ENCODE results near the gene USP21. TPM values are rescaled to one million over a fixed set of nuclear protein-coding genes. Genes with fewer than 3 reads are reported as not detected.

USP21 gene
- total and polyA plus RNA-seq, 2 of the 8 experiments (the other 6 are each of a cell fraction or from before 2014, with no cell fraction given), result 23.9 to 36.3 TPM

DNA sequence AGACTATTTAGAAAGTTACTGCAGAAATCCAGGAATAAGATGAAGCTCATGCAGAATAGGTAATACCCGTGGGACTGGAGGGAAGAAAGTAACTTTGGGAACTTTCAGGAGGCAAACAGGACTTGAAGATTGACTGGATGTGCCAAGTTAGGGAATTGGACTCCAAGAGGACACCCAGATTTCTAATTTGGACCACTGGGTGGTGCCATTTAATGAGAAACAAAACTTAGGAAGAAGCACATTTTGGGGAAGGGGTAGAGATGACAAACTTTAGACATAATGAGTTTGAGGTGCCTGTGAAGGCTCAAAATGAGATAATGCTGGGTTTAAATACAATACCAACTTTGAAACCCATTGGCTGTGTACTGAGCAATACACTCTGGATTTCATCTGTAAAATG lies 21.3 kb downstream of the USP21 start (continued):
- TF ChIP-seq, protein P1, sequence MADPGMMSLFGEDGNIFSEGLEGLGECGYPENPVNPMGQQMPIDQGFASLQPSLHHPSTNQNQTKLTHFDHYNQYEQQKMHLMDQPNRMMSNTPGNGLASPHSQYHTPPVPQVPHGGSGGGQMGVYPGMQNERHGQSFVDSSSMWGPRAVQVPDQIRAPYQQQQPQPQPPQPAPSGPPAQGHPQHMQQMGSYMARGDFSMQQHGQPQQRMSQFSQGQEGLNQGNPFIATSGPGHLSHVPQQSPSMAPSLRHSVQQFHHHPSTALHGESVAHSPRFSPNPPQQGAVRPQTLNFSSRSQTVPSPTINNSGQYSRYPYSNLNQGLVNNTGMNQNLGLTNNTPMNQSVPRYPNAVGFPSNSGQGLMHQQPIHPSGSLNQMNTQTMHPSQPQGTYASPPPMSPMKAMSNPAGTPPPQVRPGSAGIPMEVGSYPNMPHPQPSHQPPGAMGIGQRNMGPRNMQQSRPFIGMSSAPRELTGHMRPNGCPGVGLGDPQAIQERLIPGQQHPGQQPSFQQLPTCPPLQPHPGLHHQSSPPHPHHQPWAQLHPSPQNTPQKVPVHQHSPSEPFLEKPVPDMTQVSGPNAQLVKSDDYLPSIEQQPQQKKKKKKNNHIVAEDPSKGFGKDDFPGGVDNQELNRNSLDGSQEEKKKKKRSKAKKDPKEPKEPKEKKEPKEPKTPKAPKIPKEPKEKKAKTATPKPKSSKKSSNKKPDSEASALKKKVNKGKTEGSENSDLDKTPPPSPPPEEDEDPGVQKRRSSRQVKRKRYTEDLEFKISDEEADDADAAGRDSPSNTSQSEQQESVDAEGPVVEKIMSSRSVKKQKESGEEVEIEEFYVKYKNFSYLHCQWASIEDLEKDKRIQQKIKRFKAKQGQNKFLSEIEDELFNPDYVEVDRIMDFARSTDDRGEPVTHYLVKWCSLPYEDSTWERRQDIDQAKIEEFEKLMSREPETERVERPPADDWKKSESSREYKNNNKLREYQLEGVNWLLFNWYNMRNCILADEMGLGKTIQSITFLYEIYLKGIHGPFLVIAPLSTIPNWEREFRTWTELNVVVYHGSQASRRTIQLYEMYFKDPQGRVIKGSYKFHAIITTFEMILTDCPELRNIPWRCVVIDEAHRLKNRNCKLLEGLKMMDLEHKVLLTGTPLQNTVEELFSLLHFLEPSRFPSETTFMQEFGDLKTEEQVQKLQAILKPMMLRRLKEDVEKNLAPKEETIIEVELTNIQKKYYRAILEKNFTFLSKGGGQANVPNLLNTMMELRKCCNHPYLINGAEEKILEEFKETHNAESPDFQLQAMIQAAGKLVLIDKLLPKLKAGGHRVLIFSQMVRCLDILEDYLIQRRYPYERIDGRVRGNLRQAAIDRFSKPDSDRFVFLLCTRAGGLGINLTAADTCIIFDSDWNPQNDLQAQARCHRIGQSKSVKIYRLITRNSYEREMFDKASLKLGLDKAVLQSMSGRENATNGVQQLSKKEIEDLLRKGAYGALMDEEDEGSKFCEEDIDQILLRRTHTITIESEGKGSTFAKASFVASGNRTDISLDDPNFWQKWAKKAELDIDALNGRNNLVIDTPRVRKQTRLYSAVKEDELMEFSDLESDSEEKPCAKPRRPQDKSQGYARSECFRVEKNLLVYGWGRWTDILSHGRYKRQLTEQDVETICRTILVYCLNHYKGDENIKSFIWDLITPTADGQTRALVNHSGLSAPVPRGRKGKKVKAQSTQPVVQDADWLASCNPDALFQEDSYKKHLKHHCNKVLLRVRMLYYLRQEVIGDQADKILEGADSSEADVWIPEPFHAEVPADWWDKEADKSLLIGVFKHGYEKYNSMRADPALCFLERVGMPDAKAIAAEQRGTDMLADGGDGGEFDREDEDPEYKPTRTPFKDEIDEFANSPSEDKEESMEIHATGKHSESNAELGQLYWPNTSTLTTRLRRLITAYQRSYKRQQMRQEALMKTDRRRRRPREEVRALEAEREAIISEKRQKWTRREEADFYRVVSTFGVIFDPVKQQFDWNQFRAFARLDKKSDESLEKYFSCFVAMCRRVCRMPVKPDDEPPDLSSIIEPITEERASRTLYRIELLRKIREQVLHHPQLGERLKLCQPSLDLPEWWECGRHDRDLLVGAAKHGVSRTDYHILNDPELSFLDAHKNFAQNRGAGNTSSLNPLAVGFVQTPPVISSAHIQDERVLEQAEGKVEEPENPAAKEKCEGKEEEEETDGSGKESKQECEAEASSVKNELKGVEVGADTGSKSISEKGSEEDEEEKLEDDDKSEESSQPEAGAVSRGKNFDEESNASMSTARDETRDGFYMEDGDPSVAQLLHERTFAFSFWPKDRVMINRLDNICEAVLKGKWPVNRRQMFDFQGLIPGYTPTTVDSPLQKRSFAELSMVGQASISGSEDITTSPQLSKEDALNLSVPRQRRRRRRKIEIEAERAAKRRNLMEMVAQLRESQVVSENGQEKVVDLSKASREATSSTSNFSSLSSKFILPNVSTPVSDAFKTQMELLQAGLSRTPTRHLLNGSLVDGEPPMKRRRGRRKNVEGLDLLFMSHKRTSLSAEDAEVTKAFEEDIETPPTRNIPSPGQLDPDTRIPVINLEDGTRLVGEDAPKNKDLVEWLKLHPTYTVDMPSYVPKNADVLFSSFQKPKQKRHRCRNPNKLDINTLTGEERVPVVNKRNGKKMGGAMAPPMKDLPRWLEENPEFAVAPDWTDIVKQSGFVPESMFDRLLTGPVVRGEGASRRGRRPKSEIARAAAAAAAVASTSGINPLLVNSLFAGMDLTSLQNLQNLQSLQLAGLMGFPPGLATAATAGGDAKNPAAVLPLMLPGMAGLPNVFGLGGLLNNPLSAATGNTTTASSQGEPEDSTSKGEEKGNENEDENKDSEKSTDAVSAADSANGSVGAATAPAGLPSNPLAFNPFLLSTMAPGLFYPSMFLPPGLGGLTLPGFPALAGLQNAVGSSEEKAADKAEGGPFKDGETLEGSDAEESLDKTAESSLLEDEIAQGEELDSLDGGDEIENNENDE (IDR thresholded peaks at IDR 0.05; ENCODE audit: insufficient replicate concordance, low read length), result no peak
- TF ChIP-seq KDM4A (IDR thresholded peaks at IDR 0.05; ENCODE audit: low read depth, low read length, severe bottlenecking), result no peak
- no peak for TF ChIP-seq JUND (IDR thresholded peaks at IDR 0.05; ENCODE audit: low read length)
- TF ChIP-seq ZNF274 (IDR thresholded peaks at IDR 0.05; ENCODE audit: borderline replicate concordance, extremely low read depth, low read length), result no peak
- no peak for TF ChIP-seq BCL11A (IDR thresholded peaks at IDR 0.05; ENCODE audit: low read depth in 2 of 2, low read length in 2 of 2)
- no peak for TF ChIP-seq SP4 (IDR thresholded peaks at IDR 0.05; ENCODE audit: low read length)
- TF ChIP-seq, protein P2, sequence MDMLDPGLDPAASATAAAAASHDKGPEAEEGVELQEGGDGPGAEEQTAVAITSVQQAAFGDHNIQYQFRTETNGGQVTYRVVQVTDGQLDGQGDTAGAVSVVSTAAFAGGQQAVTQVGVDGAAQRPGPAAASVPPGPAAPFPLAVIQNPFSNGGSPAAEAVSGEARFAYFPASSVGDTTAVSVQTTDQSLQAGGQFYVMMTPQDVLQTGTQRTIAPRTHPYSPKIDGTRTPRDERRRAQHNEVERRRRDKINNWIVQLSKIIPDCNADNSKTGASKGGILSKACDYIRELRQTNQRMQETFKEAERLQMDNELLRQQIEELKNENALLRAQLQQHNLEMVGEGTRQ (IDR thresholded peaks at IDR 0.05; ENCODE audit: low read length), result no peak
- peak; percentile 51 to 63 for TF ChIP-seq RAD21 (IDR thresholded peaks at IDR 0.05 in 1 of 2, conservative IDR thresholded peaks at IDR 0.05 in 1 of 2; ENCODE audit: low read depth in 2 of 2, low read length in 2 of 2)
- TF ChIP-seq JUN (IDR thresholded peaks at IDR 0.05; ENCODE audit: low read depth, low read length), result no peak
- no peak for TF ChIP-seq CREB1 (IDR thresholded peaks at IDR 0.05)
- TF ChIP-seq HDAC2 (IDR thresholded peaks at IDR 0.05; ENCODE audit: borderline replicate concordance in 1 of 2, low read depth in 2 of 2, low read length in 2 of 2), result no peak
